Measurements from ENCODE around the gene CD27. TPM values are rescaled to one million over a fixed set of nuclear protein-coding genes. Genes with fewer than 3 reads are reported as not detected.

CD27 gene
- total and polyA plus RNA-seq, 9 of the 15 experiments (the other 6 are each of a cell fraction or from before 2014, with no cell fraction given) = 0.24 TPM; not detected in 8

GRCh38 chr12:6430124-6430989 is 14.4 kb upstream of the CD27 start (continued):
- TF ChIP-seq CBX5 (IDR thresholded peaks at IDR 0.05; ENCODE audit: borderline replicate concordance, low read depth) = no peak
- no peak for TF ChIP-seq CGGBP1 (CRISPR knock-in tag; IDR thresholded peaks at IDR 0.05)
- TF ChIP-seq ZBED1 (IDR thresholded peaks at IDR 0.05) = no peak
- TF ChIP-seq CTBP1 (IDR thresholded peaks at IDR 0.05; ENCODE audit: borderline replicate concordance) = peak; percentile 95
- no peak for TF ChIP-seq GATA2 (CRISPR knock-in tag; IDR thresholded peaks at IDR 0.05)
- no peak for TF ChIP-seq RBM22 (IDR thresholded peaks at IDR 0.05; ENCODE audit: low read depth, low read length, poor library complexity, severe bottlenecking)
- TF ChIP-seq SRSF3 (IDR thresholded peaks at IDR 0.05; ENCODE audit: insufficient read depth, low read length) = no peak
- no peak; a peak in 1 of 3 replicates for TF ChIP-seq CBX3 (IDR thresholded peaks at IDR 0.05; ENCODE audit: borderline replicate concordance in 1 of 2, low read length in 2 of 2)
- TF ChIP-seq PHF8 (IDR thresholded peaks at IDR 0.05; ENCODE audit: borderline replicate concordance, low read length) = peak; percentile 11; the same call in 1 of the 2 replicates
- peak; percentile 85 for TF ChIP-seq FOSL1 (tag; conservative IDR thresholded peaks at IDR 0.05)
- TF ChIP-seq RCOR1 (IDR thresholded peaks at IDR 0.05; ENCODE audit: borderline replicate concordance in 1 of 2, low read depth in 2 of 2, low read length in 2 of 2) = peak; percentile 15 to 64; a peak in 1 of 4 replicates
- no peak for TF ChIP-seq ZNF699 (CRISPR knock-in tag; IDR thresholded peaks at IDR 0.05; ENCODE audit: insufficient replicate concordance)
- no peak for TF ChIP-seq GTF3C2 (IDR thresholded peaks at IDR 0.05; ENCODE audit: borderline replicate concordance, extremely low read depth, insufficient read length)
- TF ChIP-seq ZKSCAN8 (CRISPR knock-in tag; IDR thresholded peaks at IDR 0.05) = no peak
- TF ChIP-seq ZBTB26 (CRISPR knock-in tag; IDR thresholded peaks at IDR 0.05) = no peak
- no peak for TF ChIP-seq POLR3G (IDR thresholded peaks at IDR 0.05; ENCODE audit: extremely low read depth, insufficient read length, insufficient replicate concordance)
- peak; percentile 93 for TF ChIP-seq MAFF (IDR thresholded peaks at IDR 0.05; ENCODE audit: low read length)
- TF ChIP-seq NR4A1 (CRISPR knock-in tag; IDR thresholded peaks at IDR 0.05) = no peak
- TF ChIP-seq NR4A1 (tag; IDR thresholded peaks at IDR 0.05) = 0 out of 2 replicates have a peak, but pooled peaks have one; percentile 21
- peak; percentile 29 for TF ChIP-seq MAX (CRISPR knock-in tag; IDR thresholded peaks at IDR 0.05)
- no peak for TF ChIP-seq HMBOX1 (IDR thresholded peaks at IDR 0.05)
- no peak for TF ChIP-seq ZNF282 (CRISPR knock-in tag; IDR thresholded peaks at IDR 0.05)
- TF ChIP-seq SMARCA4 (IDR thresholded peaks at IDR 0.05) = peak; percentile 91

Measured in K562 (cell line).